IPS DF 4.7 (cell line): Measurements from ENCODE around the gene CSH2.
A peak's percentile ranks its signal among the peaks of the same experiment; 100 is the strongest.
"Not testable (repeated sequence)": the region's sequence is repeated elsewhere in the genome, so short reads cannot be mapped to it uniquely, and the experiment has no call there.

ENCODE experiments used
- DNase-seq: peaks from one replicate; pipeline ENCODE4 v3.0.0-alpha.2; 2013; ENCODE audit warnings: low spot score; ENCODE audit errors: extremely low read depth

CSH2 gene

DNA sequence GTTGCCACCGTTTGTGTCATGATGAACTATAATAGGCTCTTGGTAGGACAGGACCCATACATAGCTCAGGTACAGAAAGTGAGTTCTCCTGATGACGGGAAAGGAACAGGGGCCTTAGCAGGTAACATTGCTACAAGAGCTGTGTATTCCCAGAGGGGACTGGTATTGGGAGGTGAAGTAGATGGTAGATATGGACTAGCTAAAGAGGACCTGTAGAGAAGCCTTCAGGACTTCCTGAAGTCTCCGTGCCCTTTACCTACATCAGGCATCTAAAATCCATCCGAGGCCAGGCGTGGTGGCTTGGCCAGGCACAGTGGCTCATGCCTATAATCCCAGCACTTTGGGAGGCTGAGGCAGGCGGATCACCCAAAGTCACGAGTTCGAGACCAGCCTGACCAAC lies 18.3 kb downstream of the CSH2 start:
- no peak for DNase-seq

GRCh38 chr17:63854709-63855108 lies 18.8 kb downstream of the CSH2 start:
- no peak for DNase-seq

GRCh38 chr17:63853260-63853659 lies 20.2 kb downstream of the CSH2 start:
- DNase-seq, result no peak

GRCh38 chr17:63850401-63850800 lies 23.1 kb downstream of the CSH2 start:
- no peak for DNase-seq

DNA sequence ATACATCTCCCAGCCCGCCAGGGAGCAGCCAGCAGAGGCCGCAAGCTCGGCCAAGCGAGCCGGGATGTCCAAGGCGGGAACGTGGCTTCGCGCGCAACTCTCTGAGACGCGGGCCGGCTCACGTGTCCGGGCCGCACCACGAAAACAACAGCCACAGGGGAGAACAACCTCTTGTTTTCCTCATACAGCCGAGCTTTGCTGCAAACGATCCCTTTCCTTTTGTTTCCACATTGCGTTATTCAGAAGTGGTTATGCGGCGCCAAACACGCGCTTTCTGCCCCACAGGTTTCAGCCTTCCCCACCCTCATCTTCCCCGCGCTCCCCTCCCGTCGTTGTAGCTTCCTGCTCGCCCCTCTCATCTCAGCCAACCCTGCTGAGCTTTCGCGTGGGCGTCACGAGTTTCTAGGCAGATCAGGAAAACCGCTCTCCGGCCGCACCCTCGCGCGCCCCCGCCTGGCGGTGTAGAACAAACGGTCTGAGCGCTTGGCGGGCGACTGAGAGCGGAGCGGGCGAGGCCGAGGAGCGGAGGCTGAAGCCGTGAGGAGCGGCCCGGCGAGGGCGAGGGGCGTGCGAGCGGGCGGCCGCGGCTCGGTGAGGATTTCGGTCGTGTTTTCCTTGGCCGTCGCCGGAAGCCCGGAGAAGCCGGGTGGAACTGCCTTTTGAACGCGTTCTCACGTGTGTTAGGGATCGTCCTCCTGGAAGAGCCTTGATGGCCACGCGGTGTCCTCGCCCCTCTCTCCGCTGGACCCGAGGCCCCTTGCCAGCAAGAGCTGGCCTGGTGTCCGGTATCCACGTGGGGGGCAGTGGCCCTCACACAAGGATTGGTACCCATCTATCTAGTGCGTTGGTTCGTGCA lies 24.4 kb downstream of the CSH2 start:
- peak; percentile 78 for DNase-seq

- no peak for DNase-seq
These were observed 25.8 kb downstream of the CSH2 start for GRCh38 chr17:63847525-63848249.

DNA sequence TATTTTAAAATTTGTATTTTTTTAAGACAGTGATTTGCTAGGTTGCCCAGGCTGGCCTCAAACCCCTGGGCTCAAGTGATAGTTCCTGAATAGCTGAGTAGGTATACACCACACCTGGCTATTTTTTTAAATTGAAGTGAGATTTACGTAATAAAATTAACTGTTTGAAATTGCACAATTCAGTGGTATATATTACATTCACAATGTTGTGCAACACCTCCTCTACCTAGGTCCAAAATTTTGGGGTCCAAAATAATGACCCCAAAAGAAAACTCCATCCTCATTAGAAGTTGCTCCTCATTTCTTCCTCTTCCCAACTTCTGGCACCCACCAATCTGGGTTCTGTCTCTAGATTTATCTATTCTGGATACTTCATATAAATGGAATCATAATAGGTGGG lies 28.0 kb downstream of the CSH2 start:
- no peak for DNase-seq

GRCh38 chr17:63843910-63844677 lies 29.4 kb downstream of the CSH2 start:
- DNase-seq, result no peak

GRCh38 chr17:63843387-63843888 lies 30.0 kb downstream of the CSH2 start:
- DNase-seq, result not testable (repeated sequence)

- peak; percentile 82 for DNase-seq
These were observed 30.7 kb downstream of the CSH2 start, which contains the start of gene SMARCD2 for GRCh38 chr17:63842540-63843386. SMARCD2 (minus strand) TSS chr17:63842685; CDS start chr17:63842674, 11 bp downstream.

GRCh38 chr17:63842173-63842539 lies 31.3 kb downstream of the CSH2 start:
- DNase-seq, result no peak

- DNase-seq, result no peak
These were observed 31.9 kb downstream of the CSH2 start for GRCh38 chr17:63841350-63842172.

GRCh38 chr17:63840591-63841349 lies 32.7 kb downstream of the CSH2 start:
- DNase-seq, result no peak

GRCh38 chr17:63838631-63839171 lies 34.8 kb downstream of the CSH2 start:
- DNase-seq, result no peak

- DNase-seq, result no peak
These were observed 35.4 kb downstream of the CSH2 start for GRCh38 chr17:63837962-63838600.

GRCh38 chr17:63837480-63837879 lies 36.0 kb downstream of the CSH2 start:
- DNase-seq, result no peak

GRCh38 chr17:63836811-63837210 lies 36.7 kb downstream of the CSH2 start:
- DNase-seq, result no peak

DNA sequence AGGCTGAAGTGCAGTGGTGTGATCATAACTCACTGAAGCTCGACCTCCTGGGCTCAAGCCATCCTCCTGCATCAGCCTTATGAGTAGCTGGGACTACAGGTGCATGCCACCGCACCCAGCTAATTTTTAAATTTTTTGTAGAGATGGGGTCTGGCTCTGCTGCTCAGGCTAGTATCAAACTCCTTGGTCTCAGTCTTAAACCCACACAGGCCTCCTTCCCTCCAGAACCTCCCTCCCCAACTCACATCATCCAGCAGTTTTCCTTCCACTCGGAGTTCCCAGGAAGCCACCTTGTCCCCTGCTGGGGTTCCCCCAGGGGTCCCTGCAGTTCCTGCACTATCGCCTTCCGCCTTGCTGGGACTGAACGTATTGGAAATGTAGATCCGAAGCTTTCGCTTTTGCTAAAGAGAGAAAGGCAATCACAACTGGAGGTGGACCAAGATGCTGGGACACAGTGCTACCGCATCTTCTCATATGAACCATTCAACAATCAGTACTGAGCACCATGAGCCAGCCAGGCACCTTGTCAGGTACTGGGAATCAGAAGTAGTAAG lies 38.2 kb downstream of the CSH2 start:
- no peak for DNase-seq
